Kidney glomerular epithelial cell (primary cell): Measurements from ENCODE around the gene MEIS2.

Experiments used
- DNase-seq: peaks from one replicate; lab custom pipeline; 2025; lab: John Stamatoyannopoulos, UW

The MEIS2 gene

DNA sequence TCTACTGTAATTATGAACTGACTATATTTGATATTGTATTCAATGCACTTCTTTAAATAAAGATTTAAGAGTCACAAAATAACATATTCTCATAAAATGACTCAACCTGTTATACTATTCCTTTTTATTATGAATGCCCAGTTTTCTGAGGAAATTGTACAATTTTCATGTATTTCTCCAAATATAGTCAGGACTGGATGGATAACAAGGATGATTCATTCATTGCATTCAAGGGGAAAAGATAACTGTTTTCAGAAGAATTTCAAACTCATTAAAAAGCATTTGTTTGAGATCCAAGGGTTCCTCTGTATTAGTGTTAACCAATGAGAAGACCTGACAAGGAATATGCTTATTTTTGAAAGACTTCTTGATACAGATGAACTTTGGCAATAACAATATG, 163.7 kb downstream of the MEIS2 start:
- no peak for DNase-seq

DNA sequence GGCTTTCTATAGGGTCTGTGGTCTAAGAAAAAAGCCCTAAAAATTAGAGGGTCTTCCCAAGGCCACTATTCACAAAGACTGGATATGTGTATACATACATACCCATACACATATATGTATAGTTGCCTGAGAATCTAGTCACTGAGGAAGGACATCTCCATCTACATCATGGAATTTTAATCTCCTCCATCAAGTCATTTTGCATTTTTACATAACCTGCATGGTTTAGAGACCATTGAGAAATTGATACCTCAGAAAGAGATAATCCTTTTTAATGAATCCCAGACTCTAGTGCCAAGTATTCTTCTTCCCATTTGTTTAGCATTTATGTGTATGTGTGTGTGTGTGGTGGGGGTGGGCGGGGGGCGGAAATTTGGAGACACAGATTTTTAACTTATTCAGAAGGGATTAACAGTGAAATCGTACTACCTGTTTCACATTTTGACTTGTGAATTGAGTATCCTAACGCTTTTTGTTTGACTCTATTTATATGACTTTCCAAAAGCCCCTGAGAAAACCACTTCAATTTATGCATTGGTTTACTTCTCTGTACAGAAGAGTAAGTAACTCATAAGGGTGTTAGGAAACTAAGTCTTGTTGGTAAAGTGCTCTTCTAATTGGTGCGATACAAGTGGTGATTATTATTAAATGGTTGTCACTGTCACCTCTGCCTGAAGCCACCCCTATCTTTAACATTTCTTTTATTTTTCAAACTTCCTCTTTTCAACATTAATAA, 166.9 kb downstream of the MEIS2 start:
- DNase-seq: no peak

DNA sequence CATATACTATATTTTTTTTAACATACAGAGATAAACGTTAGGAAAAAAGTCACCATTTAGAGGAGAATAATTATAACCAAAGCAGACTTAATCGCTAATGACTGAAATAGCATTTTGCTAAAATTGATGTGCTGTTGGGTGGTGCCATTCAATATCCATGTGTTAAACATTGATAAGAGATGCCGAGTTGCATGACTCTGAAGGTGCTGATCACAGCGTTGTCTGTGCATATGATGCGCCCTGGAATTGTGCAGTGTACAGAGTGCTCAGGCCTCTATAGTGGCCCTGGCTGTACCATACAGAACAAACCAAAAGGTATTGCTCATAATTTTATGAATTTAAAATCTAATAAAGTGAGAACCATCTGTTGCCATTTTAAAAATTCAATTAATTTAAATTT, 168.3 kb downstream of the MEIS2 start:
- DNase-seq: no peak

DNA sequence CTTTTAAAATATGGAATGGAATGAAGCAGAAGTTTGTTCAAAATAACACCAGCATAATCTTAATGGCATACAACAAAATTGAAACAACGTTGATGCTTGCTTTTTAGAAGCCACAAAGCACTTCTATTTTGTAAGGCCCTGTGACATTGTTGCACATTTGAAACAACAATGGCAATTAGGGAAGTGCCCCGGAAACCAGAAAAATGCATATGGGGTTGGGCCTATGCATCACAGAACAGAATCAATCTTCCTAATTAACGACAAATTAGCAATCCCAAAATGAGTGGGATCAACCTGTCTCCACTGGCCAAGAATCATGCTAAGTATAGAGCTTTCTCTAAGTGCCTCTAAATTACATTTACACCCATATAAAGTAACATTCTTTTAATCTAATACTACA, 168.9 kb downstream of the MEIS2 start:
- no peak for DNase-seq

DNA sequence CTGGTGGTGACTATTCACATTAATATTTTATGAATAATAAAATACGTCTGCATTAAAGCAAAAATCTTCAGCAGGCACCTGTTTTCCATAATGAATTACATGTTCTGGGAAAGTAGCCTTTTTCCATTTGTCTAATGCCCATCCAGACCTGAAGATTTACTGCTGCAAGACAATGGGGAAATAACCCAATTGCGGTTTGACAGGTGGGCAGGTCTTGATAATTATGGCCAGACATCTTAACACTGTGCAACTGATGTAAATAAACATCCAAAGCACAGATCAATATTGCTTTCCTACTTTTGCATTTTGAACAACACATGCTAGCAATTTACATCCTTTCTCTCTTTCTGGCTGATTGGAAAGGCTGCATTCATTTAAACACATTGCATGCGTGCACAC, 173.9 kb downstream of the MEIS2 start:
- no peak for DNase-seq

DNA sequence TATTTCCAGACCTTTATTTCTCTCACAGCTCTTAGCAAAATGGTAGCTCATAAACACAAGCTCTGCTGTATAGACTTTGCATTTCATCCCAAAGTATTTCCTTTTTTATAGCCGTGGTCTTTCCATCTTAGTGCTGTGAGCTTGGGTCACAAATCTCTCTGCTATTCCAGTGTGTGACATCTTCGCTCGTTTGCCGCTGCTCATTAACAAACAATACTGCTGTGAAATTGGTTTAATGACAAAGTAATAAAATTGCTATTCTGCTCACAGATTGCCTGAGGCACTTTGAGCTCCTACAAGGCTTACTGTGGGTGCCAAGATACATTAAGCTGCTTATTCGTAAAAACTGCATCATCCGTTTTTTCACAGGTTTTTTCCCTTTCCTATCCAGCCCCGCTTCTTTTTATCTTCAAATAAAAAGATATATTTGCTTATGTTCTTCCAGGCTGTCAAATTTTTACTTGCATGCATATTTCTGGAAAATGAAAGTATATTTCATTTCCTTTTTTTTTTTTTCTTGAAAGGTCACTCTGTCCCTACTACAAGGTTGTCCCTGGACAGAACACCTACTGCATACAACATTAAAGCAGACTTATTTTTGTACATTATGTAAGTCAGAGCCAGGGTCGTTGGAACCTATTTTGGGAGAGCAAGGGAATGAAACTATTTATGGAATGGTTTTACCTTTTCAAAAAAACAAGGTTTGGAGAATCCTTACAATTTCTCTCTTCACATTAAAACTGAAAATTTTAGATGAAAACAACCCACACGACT, 174.5 kb downstream of the MEIS2 start:
- no peak for DNase-seq

DNA sequence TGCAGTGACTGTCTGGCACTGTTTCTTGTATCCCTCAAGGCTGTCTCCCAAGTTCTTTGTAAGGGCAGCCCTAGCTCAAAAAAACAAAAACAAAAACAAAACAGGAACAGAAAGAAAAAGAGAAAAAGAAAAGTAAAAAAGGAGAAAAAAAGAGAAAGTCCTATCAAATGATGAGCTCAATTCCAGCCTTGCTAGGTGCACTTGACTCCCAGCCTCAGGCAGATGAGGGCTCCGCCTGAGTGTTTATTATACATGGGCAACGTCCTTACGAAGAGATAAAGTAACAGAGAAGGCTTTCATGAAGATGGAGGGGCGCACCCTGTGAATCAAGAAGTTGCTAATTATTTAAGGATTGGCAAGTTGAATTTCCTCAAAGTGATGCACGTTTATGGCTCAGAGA, 175.3 kb downstream of the MEIS2 start:
- no peak for DNase-seq

DNA sequence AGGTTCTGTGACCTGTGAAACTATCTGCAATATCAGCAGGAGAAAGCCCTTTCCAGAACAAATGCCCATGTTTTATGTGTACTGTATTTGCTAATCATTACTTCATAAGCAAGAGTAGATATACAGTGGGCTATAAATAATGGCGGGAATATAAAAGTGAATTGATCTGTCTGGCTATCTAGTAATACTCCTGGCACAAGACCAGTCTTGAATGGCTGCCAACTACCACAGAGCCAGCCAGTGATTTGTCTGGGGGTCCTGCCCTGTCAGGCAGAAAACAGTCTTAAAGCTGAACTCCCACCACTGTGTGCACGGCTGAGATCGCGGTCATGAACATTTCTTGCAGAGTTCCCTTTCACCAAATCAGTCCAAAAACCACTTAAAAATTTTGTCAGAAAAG, 176.3 kb downstream of the MEIS2 start:
- DNase-seq: no peak

DNA sequence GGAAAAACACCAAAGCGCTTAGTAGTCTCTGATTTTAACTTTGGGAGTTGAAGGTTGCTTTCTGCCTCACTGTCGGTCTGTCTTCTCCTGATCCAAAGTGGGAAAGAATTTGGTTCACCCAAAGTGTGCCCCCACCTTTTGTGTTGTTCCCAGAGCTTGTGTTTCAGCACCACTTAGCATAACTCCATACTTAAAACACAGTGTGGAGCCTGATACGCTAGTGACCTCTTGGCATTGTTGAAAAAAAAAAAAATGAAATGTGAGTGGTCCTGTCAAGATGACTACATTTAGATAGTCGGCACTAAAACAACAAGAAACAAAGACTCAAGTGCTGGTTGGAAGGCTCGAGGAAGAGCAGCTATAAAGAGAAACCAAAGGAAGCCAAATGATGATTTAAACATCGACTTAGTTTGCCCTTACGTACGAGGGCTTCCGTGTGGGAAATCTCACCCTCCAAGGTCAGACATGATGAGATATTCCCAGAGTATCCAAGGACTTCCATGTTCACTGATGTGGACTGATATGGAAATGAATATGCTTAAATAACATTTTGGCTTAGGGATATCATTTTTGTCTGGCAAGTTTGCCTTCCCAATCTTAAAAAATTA, 178.8 kb downstream of the MEIS2 start:
- no peak for DNase-seq

DNA sequence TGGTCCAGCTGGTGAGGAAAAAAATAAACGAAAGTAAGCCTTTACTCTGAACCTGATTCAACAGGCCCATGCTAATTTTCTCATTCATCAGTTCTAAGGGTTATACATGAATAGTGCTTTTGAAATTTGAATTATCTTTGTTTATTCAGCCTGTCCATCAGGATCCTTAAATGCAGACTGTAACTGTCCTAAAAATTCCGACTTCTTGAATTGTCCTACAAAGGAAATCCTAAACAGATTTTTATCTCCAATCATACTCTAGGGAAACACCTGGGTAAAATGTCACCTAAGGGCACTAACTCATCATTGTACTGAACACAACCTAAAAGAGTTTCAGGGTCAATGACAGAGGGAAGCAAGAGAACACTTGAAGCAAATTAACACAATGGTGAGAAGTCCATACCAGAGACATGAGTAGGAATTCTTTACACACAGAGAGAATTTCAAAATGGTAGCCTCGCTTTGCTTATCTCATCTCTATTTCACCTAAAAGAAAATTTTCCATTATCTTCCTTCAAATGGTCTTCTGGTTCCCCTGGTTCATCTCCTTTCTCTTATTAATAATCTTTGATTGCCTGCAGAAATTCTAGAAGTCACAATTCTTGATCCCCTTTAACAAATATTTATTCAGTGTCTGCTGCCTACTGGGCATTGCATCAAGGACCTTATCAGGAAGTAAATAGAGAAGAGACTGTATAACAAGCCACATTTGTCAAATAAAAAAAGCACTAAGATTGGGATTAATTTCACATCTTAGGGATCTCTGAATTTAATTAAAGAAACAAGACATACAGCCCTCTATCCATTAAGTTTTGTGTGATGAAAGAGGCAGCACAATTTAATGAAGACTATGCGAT, 182.7 kb downstream of the MEIS2 start:
- no peak for DNase-seq

DNA sequence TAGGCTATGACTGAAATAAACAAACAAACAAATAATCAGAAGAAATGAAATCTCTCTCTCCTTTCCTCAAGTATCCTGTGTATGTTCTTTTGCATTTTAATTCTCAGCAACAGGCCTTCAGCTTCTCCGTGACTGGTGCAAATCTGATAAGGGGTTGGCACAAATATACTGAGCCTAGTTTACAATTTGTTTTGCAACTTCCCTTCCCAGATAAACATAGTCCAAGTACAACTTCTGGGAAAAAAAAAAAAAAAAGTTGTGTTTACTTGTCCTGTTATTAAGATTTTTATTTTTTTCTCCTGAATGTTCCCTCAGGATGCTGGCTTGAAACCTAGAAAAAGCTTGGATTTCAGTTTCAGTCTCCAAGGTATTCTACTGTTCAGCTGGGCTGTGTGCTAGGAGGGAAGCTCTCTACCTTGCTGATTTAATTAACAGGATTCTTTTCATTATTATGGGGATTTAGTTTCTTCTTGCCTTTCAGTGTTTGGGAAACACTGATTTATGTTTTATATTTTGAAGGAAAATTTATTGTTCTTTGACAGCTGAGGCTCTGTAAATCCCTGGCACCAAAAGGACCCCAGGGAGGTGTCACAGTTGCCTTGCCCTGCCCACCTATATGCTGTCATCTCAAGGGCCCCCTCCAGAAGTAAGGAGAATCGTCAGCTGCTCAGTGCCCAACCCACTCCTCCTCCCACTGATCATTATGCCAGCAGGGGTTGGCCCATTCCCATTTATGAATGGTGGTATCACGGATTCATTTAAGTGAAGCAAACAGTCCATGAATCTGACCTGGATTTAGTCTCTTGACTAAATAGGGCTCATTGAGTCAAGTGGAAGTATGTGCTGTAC, 185.2 kb downstream of the MEIS2 start:
- DNase-seq: no peak

DNA sequence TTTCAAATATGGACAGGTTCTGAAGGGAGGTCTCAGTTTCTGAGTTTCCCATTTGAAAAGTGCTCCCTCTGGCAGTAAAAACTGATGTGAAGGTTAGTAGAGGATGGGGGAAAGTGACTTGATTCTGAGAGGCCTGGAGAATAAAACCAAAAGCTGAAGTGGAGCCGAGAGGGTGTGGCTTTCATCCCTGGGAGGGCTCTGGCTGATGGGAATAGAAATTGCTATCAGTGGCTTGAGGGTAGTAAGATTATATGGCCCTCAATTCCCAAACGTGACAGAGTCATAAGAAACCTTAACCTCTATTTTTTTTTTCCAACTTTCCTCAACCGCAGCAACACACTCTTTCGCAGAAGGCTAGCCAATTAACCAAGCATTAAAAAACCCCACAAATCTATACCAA, 185.9 kb downstream of the MEIS2 start:
- DNase-seq: no peak

DNA sequence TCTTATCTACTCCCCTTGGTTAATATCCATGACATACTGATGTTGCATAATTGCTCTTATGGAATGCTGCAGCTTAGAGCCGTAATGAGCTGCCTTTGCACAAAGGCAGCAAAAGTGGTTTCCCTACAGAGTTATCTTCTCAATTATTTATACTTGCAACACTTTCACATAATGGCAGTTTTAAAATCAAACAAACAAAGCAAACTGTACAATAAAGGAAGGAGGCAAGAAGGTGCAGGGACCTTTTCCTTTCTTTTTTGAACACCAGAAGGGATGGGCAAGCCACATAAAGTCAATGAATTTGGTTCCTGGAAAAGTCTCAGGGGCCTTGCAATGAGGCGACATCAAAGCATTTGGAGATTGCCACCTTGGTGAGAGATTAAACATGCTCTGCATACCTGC, 188.0 kb downstream of the MEIS2 start:
- no peak for DNase-seq

DNA sequence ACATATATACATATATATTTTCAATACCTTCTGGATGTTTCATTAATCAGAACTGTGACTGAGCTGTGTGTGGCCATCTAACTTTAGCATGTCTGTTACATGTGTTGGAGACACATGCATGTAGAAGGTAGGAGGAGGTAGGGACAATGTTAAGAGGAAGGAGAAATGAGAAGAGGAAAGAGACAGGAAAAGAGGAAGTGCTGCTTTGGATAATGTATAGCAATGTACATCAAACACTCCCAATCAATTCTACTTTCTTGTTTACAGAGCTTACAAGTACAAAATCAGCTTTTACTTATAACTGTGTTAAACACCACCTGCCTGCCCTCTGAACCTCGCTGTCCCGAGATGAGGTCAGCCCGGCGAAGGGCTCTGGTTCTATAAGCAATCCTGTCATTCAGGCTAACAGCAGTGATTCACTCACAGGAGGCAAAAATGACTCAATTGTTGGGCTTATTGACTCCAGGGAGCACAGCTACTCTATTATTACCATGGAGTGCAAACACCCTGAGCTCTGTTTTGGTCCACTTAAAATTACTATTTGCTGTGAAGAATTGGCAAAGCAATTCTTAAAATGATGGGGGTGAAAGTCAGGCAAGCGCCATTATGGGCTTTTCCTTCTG, 188.9 kb downstream of the MEIS2 start:
- DNase-seq: no peak

DNA sequence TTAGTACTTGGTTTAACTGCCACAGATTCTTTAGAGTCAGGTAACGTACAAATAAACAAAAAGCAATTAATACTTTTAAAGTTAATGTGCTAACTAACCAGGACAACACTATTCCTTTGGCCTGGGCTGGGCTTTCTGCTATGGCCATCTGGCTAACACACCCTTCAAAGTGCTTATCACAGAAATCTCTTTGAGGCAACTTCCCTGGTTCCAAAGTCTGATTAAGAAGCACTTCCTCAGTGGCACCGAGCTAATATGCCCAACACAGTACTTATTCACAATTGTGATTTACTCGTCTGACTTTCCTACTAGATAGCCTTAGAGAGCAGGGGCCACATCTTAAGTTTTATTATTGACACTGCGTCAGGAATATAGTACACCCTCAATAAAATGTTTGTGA, 191.4 kb downstream of the MEIS2 start:
- no peak for DNase-seq

DNA sequence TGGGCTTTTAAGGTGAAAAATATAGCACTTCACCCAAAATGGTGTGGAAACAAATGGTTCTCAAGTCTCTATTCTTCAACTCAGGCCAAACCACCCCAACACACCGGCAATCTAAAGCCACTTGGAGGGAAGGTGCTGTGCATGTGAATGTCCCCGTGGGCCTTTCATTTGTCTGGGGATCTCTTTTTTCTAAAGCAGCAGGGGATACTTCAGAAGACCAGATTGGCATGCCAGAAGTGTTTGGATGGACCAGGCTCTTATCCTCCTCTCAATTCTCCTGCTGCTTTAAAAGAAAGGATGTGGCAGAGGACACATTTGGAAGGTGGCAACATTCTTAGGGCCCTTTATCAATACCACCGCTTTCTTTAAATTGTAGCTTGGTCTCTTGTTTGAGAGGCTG, 193.1 kb downstream of the MEIS2 start:
- DNase-seq: no peak

DNA sequence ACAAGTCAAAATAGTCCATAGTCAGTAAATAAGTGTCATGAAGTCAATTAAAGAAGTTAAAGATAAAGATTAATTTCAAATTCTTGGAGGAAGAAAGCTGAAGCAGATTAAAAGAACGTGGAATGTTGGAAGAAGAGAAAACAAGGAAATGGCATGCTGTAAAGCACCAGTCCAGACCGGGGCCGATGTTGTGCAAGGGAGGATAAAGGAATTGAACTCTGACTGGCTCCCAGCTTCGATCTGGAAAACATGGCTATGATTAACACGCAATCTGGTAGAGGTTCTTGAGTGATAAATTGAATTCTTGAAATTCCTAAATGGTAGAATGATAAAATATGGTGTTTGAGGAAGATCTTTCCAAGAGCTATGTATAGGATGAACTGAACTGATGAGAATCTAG, 194.4 kb downstream of the MEIS2 start:
- peak; percentile 36 for DNase-seq

DNA sequence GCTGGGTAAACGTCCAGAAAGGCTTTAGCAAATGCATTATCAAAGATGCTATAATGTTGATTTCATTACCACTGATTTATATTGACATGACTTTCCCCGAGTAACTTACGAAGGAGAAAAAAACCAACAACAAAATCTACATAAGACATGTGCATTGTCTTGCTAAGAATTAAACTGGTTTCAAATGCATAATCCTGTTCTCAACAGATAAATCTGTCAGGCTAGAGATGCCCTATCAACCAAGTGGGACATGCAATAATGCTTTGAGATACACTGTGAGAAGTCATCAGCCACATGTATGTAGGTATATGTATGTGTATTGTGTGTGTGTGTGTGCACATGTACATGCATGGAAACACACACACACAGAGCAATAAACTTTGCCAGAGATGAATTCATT, 195.6 kb downstream of the MEIS2 start:
- no peak for DNase-seq

DNA sequence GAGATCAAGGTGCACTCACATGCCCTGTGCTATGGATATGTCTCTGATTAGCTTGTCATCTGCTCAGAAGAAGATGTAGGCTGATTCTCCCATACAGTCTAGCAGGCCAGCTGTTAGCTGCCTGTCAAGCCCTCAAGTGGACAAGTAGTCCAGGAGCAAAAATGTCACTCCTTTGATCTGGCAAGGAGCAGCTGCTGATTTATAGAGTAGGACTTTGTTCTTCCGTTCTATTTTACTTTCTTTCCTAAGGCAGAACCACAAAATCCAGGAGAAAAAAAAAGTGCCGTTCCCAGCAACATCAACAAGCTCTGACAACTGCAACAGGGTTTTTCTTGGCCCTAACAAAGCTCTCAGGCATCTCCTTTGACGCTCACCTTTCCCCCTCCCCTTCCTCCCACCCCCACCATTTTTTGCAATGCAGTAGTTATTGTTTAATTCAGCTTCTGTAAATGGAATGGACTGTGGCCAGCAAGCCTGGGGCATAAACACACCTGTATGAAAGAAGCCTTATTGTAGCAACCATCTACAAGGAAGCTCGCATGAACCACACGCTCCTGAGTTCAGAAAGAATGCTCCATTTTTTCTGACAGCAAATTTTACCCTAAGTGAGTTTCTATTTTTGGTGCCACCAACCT, 196.3 kb downstream of the MEIS2 start:
- DNase-seq: no peak

DNA sequence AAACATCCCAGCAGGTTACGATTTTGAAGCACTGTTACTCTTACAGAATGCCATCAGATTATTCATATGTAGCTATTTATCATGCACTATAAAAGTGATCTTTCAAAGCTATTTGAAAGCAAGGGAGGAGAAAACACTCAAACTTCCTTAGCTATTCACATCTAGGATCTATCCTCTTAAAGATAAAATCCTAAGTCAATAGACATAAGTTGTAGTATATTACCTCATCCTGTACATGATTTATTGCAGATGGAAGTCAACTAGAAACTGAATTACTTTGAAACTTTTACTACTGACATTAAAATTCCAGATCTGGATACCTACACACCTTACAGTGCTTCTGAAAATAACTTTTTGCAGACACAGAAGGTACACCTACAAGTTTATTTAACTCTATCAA, 197.2 kb downstream of the MEIS2 start:
- no peak for DNase-seq

DNA sequence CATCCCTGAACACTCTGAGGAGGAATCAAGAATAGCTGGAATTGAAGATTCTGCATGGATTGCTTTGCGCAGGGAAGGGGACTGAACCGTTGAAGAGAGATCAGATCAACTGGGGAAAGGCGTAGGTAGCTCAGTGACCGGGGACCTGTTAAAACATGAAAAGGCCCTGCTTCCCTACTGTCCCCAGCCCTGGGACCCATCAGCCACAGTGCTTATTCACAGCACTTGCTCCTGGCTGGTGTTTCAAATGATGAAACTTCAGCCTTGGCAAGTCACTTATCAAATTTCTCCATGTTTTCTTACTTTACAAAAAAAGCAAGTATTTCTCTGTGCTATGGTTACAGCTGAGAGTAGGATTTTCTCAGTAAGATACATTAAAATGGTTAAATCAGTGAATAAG, 199.3 kb downstream of the MEIS2 start:
- DNase-seq: no peak
